ENCODE measurements around the gene ADNP. TPM values are rescaled to one million over a fixed set of nuclear protein-coding genes. Genes with fewer than 3 reads are reported as not detected.

Gene ADNP
- total and polyA plus RNA-seq, 2 donors (not counting 1 experiment from before 2014, with no cell fraction given): 20.4 to 94.8 TPM

GRCh38 chr20:50843331-50844276 lies 87.6 kb downstream of the ADNP start:
- Mint-ChIP-seq H3K27ac (peak overlapping the region; percentile 80), H3K4me3 (no peak overlapping the region), H3K4me1 (peaks cover 37% of the 10 kb centered on the region), H3K27me3 (no peaks in the 10 kb centered on the region), H3K9me3 (ENCODE audit: insufficient read depth) (no peaks in the 10 kb centered on the region)
- 79% methylated on average over 9 of the region's 9 CpGs for WGBS (ENCODE audit: insufficient coverage)
- H4K20me1 ChIP-seq (ENCODE audit: control insufficient read depth, insufficient read depth, low read length, poor library complexity, severe bottlenecking): peaks cover 30% of the 10 kb centered on the region
- no peak overlapping the region for H3K4me2 ChIP-seq (replicated peaks; ENCODE audit: low read depth, low read length, poor library complexity, severe bottlenecking)
- DNase-seq: peak; percentile 32
- no peaks in the 10 kb centered on the region for H3K27me3 ChIP-seq (replicated peaks in 1 of 4; ENCODE audit: control extremely low read depth in 1 of 4, control insufficient read depth in 3 of 4, insufficient read depth in 4 of 4, low read length in 3 of 4)
- H3K4me1 ChIP-seq (ENCODE audit: control insufficient read depth in 2 of 2, insufficient read depth in 2 of 2, low read length in 2 of 2): peaks cover 14 to 35% of the 10 kb centered on the region in 2 donors
- peaks cover 0 to 62% of the 10 kb centered on the region in 2 experiments for H3K36me3 ChIP-seq (replicated peaks in 1 of 2; ENCODE audit: control extremely low read depth in 1 of 2, control insufficient read depth in 1 of 2, extremely low read depth in 1 of 2, insufficient read depth in 2 of 2, low read length in 1 of 2)
- intact Hi-C loops (cut with micrococcal nuclease): loop anchor here (2.0 to 5.0 kb wide), 3 partner anchors 25 to 54 kb away; partner anchors contain the start of gene BCAS4
- H3K9me3 ChIP-seq (ENCODE audit: control extremely low read depth in 1 of 3, control insufficient read depth in 2 of 3, insufficient read depth in 1 of 3, low read length in 2 of 3): no peaks in the 10 kb centered on the region
- ATAC-seq (ENCODE audit: low read depth): peak; percentile 22
- CTCF ChIA-PET: interaction anchor here (0.6 to 4.9 kb wide), 3 partner anchors 49 to 85 kb away, joined by 4 to 16 read pairs (median 5); partner anchors contain the start of gene BCAS4
- no peak overlapping the region for H2AFZ ChIP-seq (ENCODE audit: insufficient read depth, low read depth, low read length, poor library complexity, severe bottlenecking)
- peaks cover 70% of the 10 kb centered on the region for H3K79me2 ChIP-seq (ENCODE audit: control insufficient read depth, insufficient read depth, low read length)
- POLR2A ChIA-PET: interaction anchor here (1.0 to 1.4 kb wide), 2 partner anchors 48 to 88 kb away, joined by 3 read pairs; partner anchors contain the start of genes ADNP and BCAS4
- H3K27ac ChIP-seq (ENCODE audit: low read length in 2 of 2): no peak overlapping the region
- H3K9ac ChIP-seq (ENCODE audit: low read length): no peak overlapping the region
- H3K4me3 ChIP-seq (ENCODE audit: control extremely low read depth in 1 of 5, extremely low read depth in 1 of 5, insufficient read depth in 1 of 5, low read depth in 2 of 5, low read length in 4 of 5): no peak overlapping the region
- TF ChIP-seq CTCF (IDR thresholded peaks at IDR 0.05) (no peak), EZH2 (IDR thresholded peaks at IDR 0.05; ENCODE audit: borderline replicate concordance, insufficient read depth, low read depth, low read length, poor library complexity, severe bottlenecking) (no peak)

Data from B cell (primary cell).